BLaER1 treated with 17β-estradiol and CSF1 and Interleukin-3, amounts not matched to agents 10 nM and 100 nM (cell line): ENCODE data around the gene TMEM145.

Experiments used
- H3K27ac ChIP-seq, 11 experiments: shearing (Covaris generic); formaldehyde crosslinking; 2 replicates each; pipeline ENCODE4 v1.8.1; 2022
- H3K27me3 ChIP-seq, 11 experiments: shearing (Covaris generic); formaldehyde crosslinking; 2 replicates each; pipeline ENCODE4 v1.8.1; 2022
- H3K36me3 ChIP-seq, 11 experiments: shearing (Covaris generic); formaldehyde crosslinking; 2 replicates each; pipeline ENCODE4 v1.8.1; 2022
- H3K4me1 ChIP-seq, 10 experiments: shearing (Covaris generic); formaldehyde crosslinking; 2 replicates each; pipeline ENCODE4 v1.8.1; 2022
- H3K4me2 ChIP-seq, 11 experiments: shearing (Covaris generic); formaldehyde crosslinking; 2 replicates each; pipeline ENCODE4 v1.8.1; 2022
- H3K4me3 ChIP-seq, 10 experiments: shearing (Covaris generic); formaldehyde crosslinking; 2 replicates each; pipeline ENCODE4 v1.8.1; 2022
- H3K9ac ChIP-seq, 11 experiments: shearing (Covaris generic); formaldehyde crosslinking; 2 replicates each; pipeline ENCODE4 v1.8.1; 2022
- H3K9me3 ChIP-seq, 11 experiments: shearing (Covaris generic); formaldehyde crosslinking; replicated peaks in 1 of 11; 2 replicates each; pipeline ENCODE4 v1.8.1; 2022
- H4K20me1 ChIP-seq, 11 experiments: shearing (Covaris generic); formaldehyde crosslinking; 2 replicates each; pipeline ENCODE4 v1.8.1; 2022
- Cebpa-rat ChIP-seq, 11 experiments: shearing (Covaris generic); IDR thresholded peaks; 2 replicates each; pipeline ENCODE4 v1.8.1; 2022

The TMEM145 gene

GRCh38 chr19:42275517-42275916, 37.6 kb upstream of the TMEM145 start:
- peak overlapping the region in 10 of 11 experiments; percentile 5 to 80 (median 32); a peak in 13 of 22 replicates for H3K9ac ChIP-seq
- peak overlapping the region in 7 of 11 experiments; percentile 12 to 100 (median 98); a peak in 10 of 22 replicates for H3K4me2 ChIP-seq

GRCh38 chr19:42276284-42276683, 36.8 kb upstream of the TMEM145 start:
- H3K4me1 ChIP-seq, result peaks cover 46 to 76% (median 69%) of the 10 kb centered on the region in 10 experiments
- no peaks in the 10 kb centered on the region for H3K9me3 ChIP-seq
- H3K4me3 ChIP-seq, result no peak overlapping the region
- H4K20me1 ChIP-seq, result peaks cover 9 to 90% (median 48%) of the 10 kb centered on the region in 11 experiments; a peak in 17 of 22 replicates
- peak overlapping the region in 2 of 11 experiments; percentile 20 to 33; a peak in 2 of 22 replicates for H3K27ac ChIP-seq
- H3K4me2 ChIP-seq, result peak overlapping the region in 8 of 11 experiments; percentile 8 to 100 (median 96); a peak in 11 of 22 replicates
- peak overlapping the region in 8 of 11 experiments; percentile 5 to 80 (median 32); a peak in 11 of 22 replicates for H3K9ac ChIP-seq
- peaks cover 38 to 68% (median 45%) of the 10 kb centered on the region in 11 experiments for H3K36me3 ChIP-seq
- TF ChIP-seq Cebpa-rat (IDR thresholded peaks at IDR 0.05), result no peak
- no peaks in the 10 kb centered on the region for H3K27me3 ChIP-seq

More at GRCh38 chr19:42275517-42275916, 37.6 kb upstream of the TMEM145 start:
- Histone ChIP-seq H3K36me3 (peaks cover 38 to 69% (median 45%) of the 10 kb centered on the region in 11 experiments), H3K27ac (peak overlapping the region in 1 of 11 experiments; percentile 33; a peak in 1 of 22 replicates), H4K20me1 (peaks cover 7 to 92% (median 47%) of the 10 kb centered on the region in 11 experiments; a peak in 17 of 22 replicates), H3K9me3 (no peaks in the 10 kb centered on the region), H3K4me3 (no peak overlapping the region), H3K4me1 (peaks cover 51 to 81% (median 73%) of the 10 kb centered on the region in 10 experiments), H3K27me3 (no peaks in the 10 kb centered on the region)
- no peak for TF ChIP-seq Cebpa-rat (IDR thresholded peaks at IDR 0.05)

GRCh38 chr19:42276821-42277220, 36.3 kb upstream of the TMEM145 start:
- peak overlapping the region in 2 of 11 experiments; percentile 20 to 33; a peak in 2 of 22 replicates for H3K27ac ChIP-seq
- H3K9ac ChIP-seq, result peak overlapping the region in 7 of 11 experiments; percentile 11 to 83 (median 80); a peak in 11 of 22 replicates
- H3K4me3 ChIP-seq, result no peak overlapping the region
- H3K9me3 ChIP-seq, result no peaks in the 10 kb centered on the region
- peaks cover 48 to 76% (median 69%) of the 10 kb centered on the region in 10 experiments for H3K4me1 ChIP-seq
- TF ChIP-seq Cebpa-rat (IDR thresholded peaks at IDR 0.05), result no peak
- no peaks in the 10 kb centered on the region for H3K27me3 ChIP-seq
- H3K4me2 ChIP-seq, result peak overlapping the region in 9 of 11 experiments; percentile 90 to 100 (median 98); a peak in 11 of 22 replicates
- H3K36me3 ChIP-seq, result peaks cover 36 to 63% (median 42%) of the 10 kb centered on the region in 11 experiments
- peaks cover 13 to 84% (median 49%) of the 10 kb centered on the region in 11 experiments; a peak in 17 of 22 replicates for H4K20me1 ChIP-seq

DNA sequence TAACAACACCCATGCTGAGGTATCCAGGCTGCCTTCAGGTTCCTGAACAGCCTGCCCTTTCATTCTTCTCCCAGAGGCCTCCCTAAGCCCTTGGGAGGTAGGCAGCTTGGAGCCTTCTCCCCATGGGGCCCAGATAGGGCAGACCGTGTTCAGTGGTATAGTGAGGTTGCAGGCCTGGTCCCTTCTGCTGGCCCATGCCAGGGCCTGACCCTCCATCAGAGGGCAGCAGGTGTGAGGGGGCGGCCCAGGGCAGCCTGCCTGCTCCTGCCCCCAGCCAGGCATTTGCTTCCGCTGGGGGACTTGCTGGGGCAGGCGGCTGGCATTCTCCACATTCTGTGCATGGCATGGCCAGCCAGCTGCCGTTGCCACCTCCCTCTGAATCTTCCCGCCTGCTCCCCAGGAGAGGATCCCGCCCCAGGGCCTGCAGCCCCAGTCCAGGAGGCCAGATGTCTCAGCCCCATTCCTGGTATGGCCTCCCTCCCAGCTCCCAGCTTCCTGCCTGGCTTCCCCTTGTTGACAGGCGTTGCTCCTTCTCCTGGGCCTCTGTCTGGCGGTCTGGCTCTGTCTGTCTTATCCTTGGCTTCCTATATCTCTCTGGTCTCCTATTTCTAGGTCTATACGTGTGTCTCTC, 35.2 kb upstream of the TMEM145 start:
- Histone ChIP-seq H3K9me3 (no peaks in the 10 kb centered on the region), H3K9ac (peak overlapping the region; percentile 31 to 84 (median 80); a peak in 19 of 22 replicates), H3K4me3 (peak overlapping the region in 1 of 10 experiments; percentile 72; a peak in 1 of 20 replicates), H4K20me1 (peaks cover 20 to 77% (median 54%) of the 10 kb centered on the region in 11 experiments; a peak in 17 of 22 replicates), H3K4me1 (peaks cover 59 to 84% (median 76%) of the 10 kb centered on the region in 10 experiments), H3K4me2 (peak overlapping the region; percentile 90 to 100 (median 97)), H3K27me3 (no peaks in the 10 kb centered on the region), H3K36me3 (peaks cover 24 to 52% (median 31%) of the 10 kb centered on the region in 11 experiments), H3K27ac (peak overlapping the region in 10 of 11 experiments; percentile 10 to 85 (median 39); a peak in 16 of 22 replicates)
- TF ChIP-seq Cebpa-rat (IDR thresholded peaks at IDR 0.05), result no peak

DNA sequence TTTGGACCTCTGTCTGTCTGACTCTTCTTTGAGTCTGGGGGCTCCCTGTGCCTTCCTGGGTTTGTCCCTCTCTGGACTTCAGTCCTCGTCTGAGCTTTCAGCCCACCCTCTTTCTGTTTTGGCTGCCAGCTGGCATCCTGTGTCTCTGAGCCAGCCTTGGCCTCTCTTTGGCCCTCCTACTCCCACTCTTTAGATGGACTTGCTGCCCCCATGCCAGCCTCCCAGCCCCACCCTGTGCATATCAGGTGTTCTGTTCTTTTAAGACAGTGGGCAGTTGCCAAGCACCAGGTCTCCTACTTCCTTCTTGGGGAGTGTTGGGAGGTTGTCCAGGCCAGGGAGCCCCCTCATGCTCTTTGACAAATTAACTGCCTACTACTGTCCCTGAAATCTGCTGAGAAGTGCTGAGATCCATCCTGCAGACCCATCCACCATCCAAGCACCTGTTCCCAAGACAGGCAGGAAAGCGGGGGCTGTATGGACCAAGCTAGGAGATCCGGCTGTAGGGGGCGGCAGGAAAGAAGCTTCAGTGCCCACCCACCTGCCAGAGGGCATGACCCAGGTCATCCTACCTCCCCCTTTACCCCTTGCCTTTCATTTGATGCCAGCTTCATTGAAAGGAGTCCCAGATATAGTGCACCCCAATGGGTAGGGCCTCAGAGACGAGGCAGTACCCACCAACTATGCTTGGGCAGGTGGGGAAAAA, 34.5 kb upstream of the TMEM145 start:
- Histone ChIP-seq H3K4me2 (peak overlapping the region; percentile 90 to 100 (median 97)), H3K4me3 (peak overlapping the region in 6 of 10 experiments; percentile 67 to 77 (median 72); a peak in 8 of 20 replicates), H3K36me3 (peaks cover 18 to 45% (median 24%) of the 10 kb centered on the region in 11 experiments), H3K27ac (peak overlapping the region in 10 of 11 experiments; percentile 33 to 85 (median 74); a peak in 18 of 22 replicates), H4K20me1 (peaks cover 24 to 77% (median 54%) of the 10 kb centered on the region in 11 experiments; a peak in 17 of 22 replicates), H3K9me3 (no peaks in the 10 kb centered on the region), H3K4me1 (peaks cover 65 to 87% (median 83%) of the 10 kb centered on the region in 10 experiments), H3K9ac (peak overlapping the region; percentile 76 to 86 (median 80); a peak in 21 of 22 replicates), H3K27me3 (no peaks in the 10 kb centered on the region)
- no peak for TF ChIP-seq Cebpa-rat (IDR thresholded peaks at IDR 0.05)

GRCh38 chr19:42279155-42279901, 33.8 kb upstream of the TMEM145 start:
- H3K4me1 ChIP-seq, result peaks cover 65 to 81% (median 79%) of the 10 kb centered on the region in 10 experiments
- peak overlapping the region; percentile 76 to 86 (median 80) for H3K9ac ChIP-seq

GRCh38 chr19:42279902-42280814, 33.0 kb upstream of the TMEM145 start:
- TF ChIP-seq Cebpa-rat (IDR thresholded peaks at IDR 0.05), result no peak
- Histone ChIP-seq H3K9ac (peak overlapping the region; percentile 76 to 86 (median 80)), H3K9me3 (no peaks in the 10 kb centered on the region), H3K36me3 (peaks cover 2 to 30% (median 9%) of the 10 kb centered on the region in 11 experiments; a peak in 17 of 22 replicates), H3K4me1 (peaks cover 69 to 83% (median 77%) of the 10 kb centered on the region in 10 experiments), H3K27me3 (no peaks in the 10 kb centered on the region), H4K20me1 (peaks cover 30 to 71% (median 49%) of the 10 kb centered on the region in 11 experiments; a peak in 21 of 22 replicates), H3K4me2 (peak overlapping the region; percentile 90 to 100 (median 97)), H3K4me3 (peak overlapping the region; percentile 67 to 84 (median 72)), H3K27ac (peak overlapping the region; percentile 40 to 85 (median 75); a peak in 21 of 22 replicates)

More at GRCh38 chr19:42279155-42279901, 33.8 kb upstream of the TMEM145 start:
- H3K9me3 ChIP-seq, result no peaks in the 10 kb centered on the region
- H3K36me3 ChIP-seq, result peaks cover 10 to 38% (median 17%) of the 10 kb centered on the region in 11 experiments
- H3K4me2 ChIP-seq, result peak overlapping the region; percentile 90 to 100 (median 97)
- TF ChIP-seq Cebpa-rat (IDR thresholded peaks at IDR 0.05), result no peak
- H3K27me3 ChIP-seq, result no peaks in the 10 kb centered on the region
- peak overlapping the region; percentile 40 to 85 (median 75); a peak in 21 of 22 replicates for H3K27ac ChIP-seq
- H3K4me3 ChIP-seq, result peak overlapping the region; percentile 67 to 84 (median 72)
- H4K20me1 ChIP-seq, result peaks cover 24 to 70% (median 47%) of the 10 kb centered on the region in 11 experiments; a peak in 17 of 22 replicates
